ENCODE data around the gene SETD1A. TPM values are rescaled to one million over a fixed set of nuclear protein-coding genes. Genes with fewer than 3 reads are reported as not detected.

SETD1A gene
- total RNA-seq (10 to 100 TPM; 16.4 to 19.7 TPM), polyA plus RNA-seq (1 to 10 TPM; 4.4 to 9.7 TPM)
- long read RNA-seq, donor 1, partial matches to known transcripts, result 6 of 6 reads
- long read RNA-seq, donor 1, other reads (novel, unspliced or antisense), result 0 of 6 reads
- long read RNA-seq, donor 2, partial matches to known transcripts, result 4 of 6 reads
- long read RNA-seq, donor 2, other reads (novel, unspliced or antisense), result 2 of 6 reads

- H3K9me3 ChIP-seq (ENCODE audit: control insufficient read depth, low read length), result no peaks in the 10 kb centered on the region
- H3K4me3 ChIP-seq (ENCODE audit: low read length in 2 of 2), result peak within 1 kb of the TSS; percentile 68 to 97
- intact Hi-C loops (cut with DNase I), result loop anchor here in 1 of 2 donors (10.0 kb wide), 1 partner anchor 117 kb away; the partner anchor contains the start of genes ZNF646 and ZNF668
- peak; percentile 97 for ATAC-seq (ENCODE audit: low FRiP score)
- WGBS, 2 donors, result 1% methylated on average over 53 to 85 of the region's 85 CpGs
- no peaks in the 10 kb centered on the region for H3K27me3 ChIP-seq (ENCODE audit: control insufficient read depth in 1 of 2, insufficient read depth in 2 of 2, low read length in 1 of 2)
- H3K4me1 ChIP-seq (ENCODE audit: control insufficient read depth in 1 of 2, insufficient read depth in 2 of 2, low read length in 2 of 2), result no peaks in the 10 kb centered on the region
- peak within 1 kb of the TSS; percentile 46 to 92 for H3K27ac ChIP-seq (ENCODE audit: low read depth in 1 of 2, low read length in 2 of 2)
- DNase-seq, result peak; percentile 98 to 99
- peaks cover 0 to 6% of the 10 kb centered on the region in 2 donors for H3K36me3 ChIP-seq (ENCODE audit: control insufficient read depth in 1 of 2, insufficient read depth in 2 of 2, low read length in 1 of 2)
Observed at GRCh38 chr16:30957456-30958174, at the start of gene SETD1A. SETD1A (plus strand) TSS chr16:30957754; CDS start chr16:30958732, 978 bp downstream.

GRCh38 chr16:30910427-30911029 is 47.0 kb upstream of the SETD1A start:
- Histone ChIP-seq H3K4me3 (ENCODE audit: low read length in 2 of 2) (no peak overlapping the region), H3K9me3 (ENCODE audit: control insufficient read depth, low read length) (no peaks in the 10 kb centered on the region), H3K27me3 (ENCODE audit: control insufficient read depth in 1 of 2, insufficient read depth in 2 of 2, low read length in 1 of 2) (no peaks in the 10 kb centered on the region), H3K27ac (ENCODE audit: low read depth in 1 of 2, low read length in 2 of 2) (no peak overlapping the region), H3K4me1 (ENCODE audit: control insufficient read depth in 1 of 2, insufficient read depth in 2 of 2, low read length in 2 of 2) (no peaks in the 10 kb centered on the region), H3K36me3 (ENCODE audit: control insufficient read depth in 1 of 2, insufficient read depth in 2 of 2, low read length in 1 of 2) (peaks cover 0 to 2% of the 10 kb centered on the region in 2 donors)
- intact Hi-C loops (cut with DNase I), result no loop called here
- whole genome bisulfite sequencing, 2 donors, result 71 to 72% methylated on average over 18 of the region's 18 CpGs
- no peak for ATAC-seq (ENCODE audit: low FRiP score)
- DNase-seq, result no peak

GRCh38 chr16:30912794-30913412 is 44.7 kb upstream of the SETD1A start:
- no peaks in the 10 kb centered on the region for H3K4me1 ChIP-seq (ENCODE audit: control insufficient read depth in 1 of 2, insufficient read depth in 2 of 2, low read length in 2 of 2)
- no peaks in the 10 kb centered on the region for H3K27me3 ChIP-seq (ENCODE audit: control insufficient read depth in 1 of 2, insufficient read depth in 2 of 2, low read length in 1 of 2)
- DNase-seq (no peak), ATAC-seq (ENCODE audit: low FRiP score) (no peak)
- intact Hi-C loops (cut with DNase I), result no loop called here
- H3K9me3 ChIP-seq (ENCODE audit: control insufficient read depth, low read length), result no peaks in the 10 kb centered on the region
- WGBS, 2 donors, result 89 to 92% methylated on average over 6 of the region's 6 CpGs
- no peak overlapping the region for H3K27ac ChIP-seq (ENCODE audit: low read depth in 1 of 2, low read length in 2 of 2)
- no peaks in the 10 kb centered on the region for H3K36me3 ChIP-seq (ENCODE audit: control insufficient read depth in 1 of 2, insufficient read depth in 2 of 2, low read length in 1 of 2)
- no peak overlapping the region for H3K4me3 ChIP-seq (ENCODE audit: low read length in 2 of 2)

- Histone ChIP-seq H3K4me3 (ENCODE audit: low read length in 2 of 2) (no peak overlapping the region), H3K27ac (ENCODE audit: low read depth in 1 of 2, low read length in 2 of 2) (no peak overlapping the region), H3K9me3 (ENCODE audit: control insufficient read depth, low read length) (no peaks in the 10 kb centered on the region), H3K4me1 (ENCODE audit: control insufficient read depth in 1 of 2, insufficient read depth in 2 of 2, low read length in 2 of 2) (no peaks in the 10 kb centered on the region), H3K36me3 (ENCODE audit: control insufficient read depth in 1 of 2, insufficient read depth in 2 of 2, low read length in 1 of 2) (no peaks in the 10 kb centered on the region), H3K27me3 (ENCODE audit: control insufficient read depth in 1 of 2, insufficient read depth in 2 of 2, low read length in 1 of 2) (no peaks in the 10 kb centered on the region)
- WGBS, 2 donors, result 92 to 94% methylated on average over 3 of the region's 3 CpGs
- intact Hi-C loops (cut with DNase I), result no loop called here
- ATAC-seq (ENCODE audit: low FRiP score) (no peak), DNase-seq (no peak)
Observed at GRCh38 chr16:30914830-30915229, 42.7 kb upstream of the SETD1A start.

- intact Hi-C loops (cut with DNase I), result no loop called here
- Histone ChIP-seq H3K9me3 (ENCODE audit: control insufficient read depth, low read length) (no peaks in the 10 kb centered on the region), H3K4me1 (ENCODE audit: control insufficient read depth in 1 of 2, insufficient read depth in 2 of 2, low read length in 2 of 2) (peaks cover 0 to 1% of the 10 kb centered on the region in 2 donors), H3K27me3 (ENCODE audit: control insufficient read depth in 1 of 2, insufficient read depth in 2 of 2, low read length in 1 of 2) (no peaks in the 10 kb centered on the region), H3K36me3 (ENCODE audit: control insufficient read depth in 1 of 2, insufficient read depth in 2 of 2, low read length in 1 of 2) (no peaks in the 10 kb centered on the region), H3K27ac (ENCODE audit: low read depth in 1 of 2, low read length in 2 of 2) (no peak overlapping the region), H3K4me3 (ENCODE audit: low read length in 2 of 2) (no peak overlapping the region)
- WGBS, 2 donors, result 88 to 91% methylated on average over 1 of the region's 1 CpG
- DNase-seq, result no peak
- ATAC-seq (ENCODE audit: low FRiP score), result no peak
Observed at GRCh38 chr16:30918614-30919013, 38.9 kb upstream of the SETD1A start.

GRCh38 chr16:30920891-30921290 is 36.7 kb upstream of the SETD1A start:
- H3K4me3 ChIP-seq (ENCODE audit: low read length in 2 of 2), result no peak overlapping the region
- no peaks in the 10 kb centered on the region for H3K36me3 ChIP-seq (ENCODE audit: control insufficient read depth in 1 of 2, insufficient read depth in 2 of 2, low read length in 1 of 2)
- H3K27me3 ChIP-seq (ENCODE audit: control insufficient read depth in 1 of 2, insufficient read depth in 2 of 2, low read length in 1 of 2), result no peaks in the 10 kb centered on the region
- H3K9me3 ChIP-seq (ENCODE audit: control insufficient read depth, low read length), result no peaks in the 10 kb centered on the region
- H3K27ac ChIP-seq (ENCODE audit: low read depth in 1 of 2, low read length in 2 of 2), result peak overlapping the region in 1 of 2 donors; percentile 42
- intact Hi-C loops (cut with DNase I), result loop anchor here (1.0 to 2.0 kb wide), 3 partner anchors 46 to 77 kb away; no protein-coding TSS in a partner anchor
- no peak for ATAC-seq (ENCODE audit: low FRiP score)
- H3K4me1 ChIP-seq (ENCODE audit: control insufficient read depth in 1 of 2, insufficient read depth in 2 of 2, low read length in 2 of 2), result peaks cover 0 to 1% of the 10 kb centered on the region in 2 donors
- WGBS, 2 donors, result 37 to 63% methylated on average over 2 of the region's 2 CpGs
- no peak for DNase-seq

GRCh38 chr16:30921459-30921747 is 36.2 kb upstream of the SETD1A start:
- Histone ChIP-seq H3K27me3 (ENCODE audit: control insufficient read depth in 1 of 2, insufficient read depth in 2 of 2, low read length in 1 of 2) (no peaks in the 10 kb centered on the region), H3K9me3 (ENCODE audit: control insufficient read depth, low read length) (no peaks in the 10 kb centered on the region), H3K36me3 (ENCODE audit: control insufficient read depth in 1 of 2, insufficient read depth in 2 of 2, low read length in 1 of 2) (no peaks in the 10 kb centered on the region), H3K4me1 (ENCODE audit: control insufficient read depth in 1 of 2, insufficient read depth in 2 of 2, low read length in 2 of 2) (peaks cover 0 to 1% of the 10 kb centered on the region in 2 donors), H3K27ac (ENCODE audit: low read depth in 1 of 2, low read length in 2 of 2) (peak overlapping the region in 1 of 2 donors; percentile 52), H3K4me3 (ENCODE audit: low read length in 2 of 2) (no peak overlapping the region)
- intact Hi-C loops (cut with DNase I), result loop anchor here (1.0 to 2.0 kb wide), 3 partner anchors 46 to 77 kb away; no protein-coding TSS in a partner anchor
- DNase-seq (no peak), ATAC-seq (ENCODE audit: low FRiP score) (no peak)
- 18 to 19% methylated on average over 6 of the region's 6 CpGs for WGBS, 2 donors

GRCh38 chr16:30921748-30922419 is 35.7 kb upstream of the SETD1A start:
- intact Hi-C loops (cut with DNase I), result loop anchor here (1.0 to 2.0 kb wide), 5 partner anchors 26 to 263 kb away; partner anchors contain the start of genes CTF1 (in 1 of the 2) and FBRS (in 1 of the 2)
- Histone ChIP-seq H3K27ac (ENCODE audit: low read depth in 1 of 2, low read length in 2 of 2) (peak overlapping the region in 1 of 2 donors; percentile 63), H3K27me3 (ENCODE audit: control insufficient read depth in 1 of 2, insufficient read depth in 2 of 2, low read length in 1 of 2) (no peaks in the 10 kb centered on the region), H3K4me1 (ENCODE audit: control insufficient read depth in 1 of 2, insufficient read depth in 2 of 2, low read length in 2 of 2) (peaks cover 0 to 1% of the 10 kb centered on the region in 2 donors), H3K4me3 (ENCODE audit: low read length in 2 of 2) (peak overlapping the region; percentile 13 to 45), H3K9me3 (ENCODE audit: control insufficient read depth, low read length) (no peaks in the 10 kb centered on the region), H3K36me3 (ENCODE audit: control insufficient read depth in 1 of 2, insufficient read depth in 2 of 2, low read length in 1 of 2) (no peaks in the 10 kb centered on the region)
- ATAC-seq (ENCODE audit: low FRiP score) (peak; percentile 68), DNase-seq (peak; percentile 95 to 97)
- 0 to 1% methylated on average over 37 of the region's 37 CpGs for WGBS, 2 donors
